CD14-positive monocyte (primary cell): ENCODE measurements around the gene SLC28A1. TPM values are rescaled to one million over a fixed set of nuclear protein-coding genes. Genes with fewer than 3 reads are reported as not detected.

Experiments used
- DNase-seq, 3 donors: peaks; one replicate each; pipeline ENCODE4 v3.0.0-alpha.2; 2011 to 2022
- H2AFZ ChIP-seq: 2 replicates; pipeline ENCODE4 v1.6.0; 2012; ENCODE audit warnings: mild to moderate bottlenecking, low read depth, low read length, inconsistent platforms; ENCODE audit not compliant: insufficient read depth, poor library complexity, severe bottlenecking
- H3K27ac ChIP-seq, 2 donors: 1 replicate in 1 of 2; 2 replicates in 1 of 2; pipeline ENCODE4 v1.5.1; 2012 to 2013; ENCODE audit warnings: low read length in 2 of 2, control low read depth in 1 of 2, inconsistent platforms in 1 of 2, low read depth in 1 of 2, mild to moderate bottlenecking in 1 of 2
- H3K27me3 ChIP-seq, 2 donors: one replicate each; pipeline versions ENCODE4 v1.6.0 to v1.6.1; 2011 to 2013; ENCODE audit warnings: low read length in 2 of 2; ENCODE audit not compliant: control insufficient read depth in 2 of 2, insufficient read depth in 2 of 2
- H3K36me3 ChIP-seq, 2 donors: replicated peaks in 1 of 2; 1 replicate in 1 of 2; 2 replicates in 1 of 2; pipeline versions ENCODE4 v1.5.1 to v1.6.1; 2012 to 2013; ENCODE audit warnings: low read length in 2 of 2, control low read depth in 1 of 2, inconsistent platforms in 1 of 2, mild to moderate bottlenecking in 1 of 2; ENCODE audit not compliant: insufficient read depth in 2 of 2, control insufficient read depth in 1 of 2
- H3K4me1 ChIP-seq, 2 donors: 1 replicate in 1 of 2; 2 replicates in 1 of 2; pipeline versions ENCODE4 v1.5.1 to v1.6.1; 2012 to 2013; ENCODE audit warnings: low read length in 2 of 2, control low read depth in 1 of 2, inconsistent platforms in 1 of 2, mild to moderate bottlenecking in 1 of 2, moderate library complexity in 1 of 2; ENCODE audit not compliant: insufficient read depth in 2 of 2, control insufficient read depth in 1 of 2
- H3K4me2 ChIP-seq: replicated peaks from 2 replicates; pipeline ENCODE3; 2012; ENCODE audit warnings: low read length, moderate library complexity, mild to moderate bottlenecking; ENCODE audit not compliant: poor library complexity, severe bottlenecking; ENCODE audit errors: extremely low read depth
- H3K4me3 ChIP-seq, 3 experiments: fragments of 200-600 bp in 1 of 3; sonication (generic) in 1 of 3; replicated peaks in 1 of 3; 1 replicate in 2 of 3; 2 replicates in 1 of 3; pipeline ENCODE4 v1.5.1; 2011 to 2013; ENCODE audit warnings: low read length in 3 of 3, mild to moderate bottlenecking in 3 of 3, control low read depth in 2 of 3, low read depth in 2 of 3, inconsistent platforms in 1 of 3, moderate library complexity in 1 of 3
- H3K79me2 ChIP-seq: 2 replicates; pipeline ENCODE4 v1.6.0; 2012; ENCODE audit warnings: mild to moderate bottlenecking, control low read depth, inconsistent platforms, low read length, moderate library complexity; ENCODE audit not compliant: insufficient read depth
- H3K9ac ChIP-seq: 2 replicates; pipeline ENCODE4 v1.6.0; 2017; ENCODE audit warnings: low read length, mild to moderate bottlenecking; ENCODE audit not compliant: insufficient read depth, poor library complexity, severe bottlenecking
- H3K9me3 ChIP-seq, 2 donors: replicated peaks in 1 of 2; 1 replicate in 1 of 2; 2 replicates in 1 of 2; pipeline versions ENCODE4 v1.5.1 to v1.6.1; 2012 to 2013; ENCODE audit warnings: low read length in 2 of 2, control low read depth in 1 of 2; ENCODE audit not compliant: control insufficient read depth in 1 of 2, insufficient read depth in 1 of 2
- H4K20me1 ChIP-seq: 2 replicates; pipeline ENCODE4 v1.6.0; 2012; ENCODE audit warnings: mild to moderate bottlenecking, low read length, control low read depth, moderate library complexity; ENCODE audit not compliant: insufficient read depth
- H3K27ac Mint-ChIP-seq, 7 donors: one replicate each; pipeline ENCODE4 v1.8.0; 2020; ENCODE audit warnings: mild to moderate bottlenecking in 7 of 7, mixed read lengths in 7 of 7, moderate library complexity in 6 of 7, inconsistent platforms in 2 of 7
- H3K27me3 Mint-ChIP-seq, 3 donors: one replicate each; pipeline ENCODE4 v1.8.0; 2021 to 2022; ENCODE audit warnings: low read depth in 3 of 3, mild to moderate bottlenecking in 3 of 3, mixed read lengths in 3 of 3, moderate library complexity in 3 of 3, inconsistent platforms in 1 of 3
- H3K36me3 Mint-ChIP-seq, 2 donors: one replicate each; pipeline ENCODE4 v1.8.0; 2020; ENCODE audit warnings: mixed read lengths in 2 of 2, inconsistent platforms in 1 of 2, mild to moderate bottlenecking in 1 of 2
- H3K4me1 Mint-ChIP-seq: one replicate; pipeline ENCODE4 v1.8.0; 2020; ENCODE audit warnings: mild to moderate bottlenecking, mixed read lengths
- H3K4me3 Mint-ChIP-seq, 2 donors: one replicate each; pipeline ENCODE4 v1.8.0; 2020; ENCODE audit warnings: mild to moderate bottlenecking in 2 of 2, mixed read lengths in 2 of 2, moderate library complexity in 1 of 2
- H3K9me3 Mint-ChIP-seq, 7 donors: one replicate each; pipeline ENCODE4 v1.8.0; 2020 to 2022; ENCODE audit warnings: mixed read lengths in 7 of 7, mild to moderate bottlenecking in 6 of 7, moderate library complexity in 6 of 7, inconsistent platforms in 2 of 7
- WGBS: methylation state at CpG from one replicate; pipeline ENCODE4 v1.1.5; 2013; ENCODE audit warnings: missing lambda C conversion rate; ENCODE audit not compliant: insufficient coverage; 5-methylcytosine and 5-hydroxymethylcytosine counted together
- intact Hi-C, 2 donors: fragments of 100-400 bp; cut with micrococcal nuclease; formaldehyde crosslinking; loops; one replicate each; pipeline versions ENCODE4 v1.15.0 to v1.15.1; 2023
- polyA plus RNA-seq, 3 donors: library from polyadenylated mRNA; depleted of rRNA in 1 of 3; unstranded in 2 of 3; stranded (reverse) in 1 of 3; fragments of 300-500 nt in 2 of 3; fragments of >200 nt in 1 of 3; fragmentation: Illumina TruSeq in 2 of 3; gene quantifications; 1 replicate in 2 of 3; 2 replicates in 1 of 3; pipeline ENCODE4 v1.2.3, GENCODE V29; 2012 to 2021
- TF ChIP-seq, protein P1 (sequence below): fragments of 200-600 bp; IDR thresholded peaks from one replicate; pipeline ENCODE4 v1.8.0; 2022; ENCODE audit warnings: antibody characterized with exemption, mild to moderate bottlenecking

The SLC28A1 gene
- polyA plus RNA-seq, 3 donors: not detected

DNA sequence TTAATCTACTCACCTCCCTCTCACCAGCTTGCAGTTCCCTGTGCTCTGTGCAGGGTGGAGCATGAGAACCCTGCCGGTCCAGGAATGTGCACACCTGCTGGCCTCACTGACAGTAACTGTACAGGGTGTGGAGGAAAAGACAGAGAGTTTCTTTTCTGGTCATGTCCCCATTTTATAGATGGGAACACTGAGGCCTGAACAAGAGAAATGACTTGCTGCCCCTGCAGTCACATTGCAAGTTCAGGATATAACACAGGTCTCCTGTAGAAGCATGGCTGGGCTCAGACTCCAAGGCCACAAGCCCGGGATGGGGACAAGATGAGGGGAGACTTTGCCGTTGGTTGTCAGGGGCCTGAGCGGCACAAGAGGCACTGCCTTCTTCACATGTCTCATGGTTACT is 23.3 kb downstream of the SLC28A1 start:
- no peaks in the 10 kb centered on the region for H3K36me3 Mint-ChIP-seq
- H3K9me3 Mint-ChIP-seq: peaks cover 0 to 3% (median 0%) of the 10 kb centered on the region in 7 donors
- H3K4me3 ChIP-seq: no peak overlapping the region
- H3K79me2 ChIP-seq: no peaks in the 10 kb centered on the region
- H2AFZ ChIP-seq: no peak overlapping the region
- no peak overlapping the region for H3K27ac Mint-ChIP-seq
- no peaks in the 10 kb centered on the region for H3K9me3 ChIP-seq
- H3K36me3 ChIP-seq: no peaks in the 10 kb centered on the region
- H3K4me2 ChIP-seq: no peak overlapping the region
- no peaks in the 10 kb centered on the region for H4K20me1 ChIP-seq
- no peak for DNase-seq
- H3K9ac ChIP-seq: no peak overlapping the region
- H3K27me3 Mint-ChIP-seq: peaks cover 1 to 5% (median 2%) of the 10 kb centered on the region in 3 donors
- no CpG with 5 or more reads among the region's 4 CpGs for WGBS
- no peaks in the 10 kb centered on the region for H3K4me1 ChIP-seq
- no peak overlapping the region for H3K4me3 Mint-ChIP-seq
- no peak overlapping the region for H3K27ac ChIP-seq
- TF ChIP-seq, protein P1, sequence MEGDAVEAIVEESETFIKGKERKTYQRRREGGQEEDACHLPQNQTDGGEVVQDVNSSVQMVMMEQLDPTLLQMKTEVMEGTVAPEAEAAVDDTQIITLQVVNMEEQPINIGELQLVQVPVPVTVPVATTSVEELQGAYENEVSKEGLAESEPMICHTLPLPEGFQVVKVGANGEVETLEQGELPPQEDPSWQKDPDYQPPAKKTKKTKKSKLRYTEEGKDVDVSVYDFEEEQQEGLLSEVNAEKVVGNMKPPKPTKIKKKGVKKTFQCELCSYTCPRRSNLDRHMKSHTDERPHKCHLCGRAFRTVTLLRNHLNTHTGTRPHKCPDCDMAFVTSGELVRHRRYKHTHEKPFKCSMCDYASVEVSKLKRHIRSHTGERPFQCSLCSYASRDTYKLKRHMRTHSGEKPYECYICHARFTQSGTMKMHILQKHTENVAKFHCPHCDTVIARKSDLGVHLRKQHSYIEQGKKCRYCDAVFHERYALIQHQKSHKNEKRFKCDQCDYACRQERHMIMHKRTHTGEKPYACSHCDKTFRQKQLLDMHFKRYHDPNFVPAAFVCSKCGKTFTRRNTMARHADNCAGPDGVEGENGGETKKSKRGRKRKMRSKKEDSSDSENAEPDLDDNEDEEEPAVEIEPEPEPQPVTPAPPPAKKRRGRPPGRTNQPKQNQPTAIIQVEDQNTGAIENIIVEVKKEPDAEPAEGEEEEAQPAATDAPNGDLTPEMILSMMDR: no peak
- intact Hi-C loops: no loop called here
- no peaks in the 10 kb centered on the region for H3K27me3 ChIP-seq
- no peaks in the 10 kb centered on the region for H3K4me1 Mint-ChIP-seq

DNA sequence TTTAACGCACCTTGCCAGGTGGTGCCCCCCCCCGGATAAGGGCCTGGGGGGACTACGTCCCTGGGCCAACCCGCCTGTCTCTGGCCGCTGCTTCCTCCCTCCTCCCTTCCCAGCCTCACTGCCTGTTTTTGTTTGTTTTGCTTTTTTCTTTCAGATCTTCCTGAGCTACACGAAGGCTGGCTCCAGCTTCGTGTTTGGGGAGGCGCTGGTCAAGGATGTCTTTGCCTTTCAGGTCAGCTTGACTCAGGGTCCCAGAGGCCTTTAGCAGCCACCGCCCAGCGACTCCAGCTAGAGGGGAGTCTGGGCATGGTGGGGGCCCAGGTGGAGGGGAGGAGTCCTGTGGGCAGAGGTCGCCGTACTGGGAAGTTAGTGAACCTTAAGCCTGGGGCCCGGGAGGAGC is 24.1 kb downstream of the SLC28A1 start:
- Histone ChIP-seq H3K4me3 (no peak overlapping the region), H3K27ac (no peak overlapping the region), H3K9me3 (no peaks in the 10 kb centered on the region), H4K20me1 (no peaks in the 10 kb centered on the region), H3K79me2 (no peaks in the 10 kb centered on the region), H3K4me1 (no peaks in the 10 kb centered on the region), H3K27me3 (no peaks in the 10 kb centered on the region), H3K36me3 (no peaks in the 10 kb centered on the region), H3K4me2 (no peak overlapping the region), H2AFZ (no peak overlapping the region), H3K9ac (no peak overlapping the region)
- WGBS: 82% methylated on average over 13 of the region's 13 CpGs
- Mint-ChIP-seq H3K27ac (no peak overlapping the region), H3K4me1 (no peaks in the 10 kb centered on the region), H3K27me3 (peaks cover 1 to 7% (median 2%) of the 10 kb centered on the region in 3 donors), H3K36me3 (no peaks in the 10 kb centered on the region), H3K4me3 (no peak overlapping the region), H3K9me3 (peaks cover 0 to 3% (median 0%) of the 10 kb centered on the region in 7 donors)
- DNase-seq: no peak
- TF ChIP-seq, protein P1: no peak
- intact Hi-C loops: no loop called here
